ENCODE results near the gene HTR3C.
"Not testable (repeated sequence)": the region's sequence is repeated elsewhere in the genome, so short reads cannot be mapped to it uniquely, and the experiment has no call there.

HTR3C gene

GRCh38 chr3:184067573-184068055 is 14.8 kb downstream of the HTR3C start:
- H3K27me3 ChIP-seq (ENCODE audit: insufficient read depth, low read length), result no peaks in the 10 kb centered on the region; the same call in 1 of the 2 replicates
- no peaks in the 10 kb centered on the region for H3K4me1 ChIP-seq (ENCODE audit: insufficient read depth, low read length, severe bottlenecking)
- H3K9me3 ChIP-seq (ENCODE audit: low read length), result peaks cover 14% of the 10 kb centered on the region; the same call in 1 of the 2 replicates
- H3K27ac ChIP-seq (ENCODE audit: low read depth, low read length, poor library complexity, severe bottlenecking), result no peak overlapping the region
- no peaks in the 10 kb centered on the region for H3K79me2 ChIP-seq (ENCODE audit: insufficient read depth, low read length)
- no peaks in the 10 kb centered on the region for H3K36me3 ChIP-seq (ENCODE audit: insufficient read depth, low read length)
- no peak overlapping the region for H3K9ac ChIP-seq (ENCODE audit: low read length)
- TF ChIP-seq EZH2 (IDR thresholded peaks at IDR 0.05; ENCODE audit: borderline replicate concordance, low read length) (no peak), CTCF (IDR thresholded peaks at IDR 0.05; ENCODE audit: low read length) (no peak)
- H3K4me3 ChIP-seq (ENCODE audit: low read depth, low read length, poor library complexity, severe bottlenecking), result no peak overlapping the region
- H3K4me2 ChIP-seq (ENCODE audit: low read length), result no peak overlapping the region
- H4K20me1 ChIP-seq (ENCODE audit: insufficient read depth, low read length), result no peaks in the 10 kb centered on the region
- H2AFZ ChIP-seq (ENCODE audit: low read length), result no peak overlapping the region
- peaks cover 4% of the 10 kb centered on the region for H3K9me2 ChIP-seq (ENCODE audit: low read depth, low read length)
- H3F3A ChIP-seq (ENCODE audit: insufficient read depth, low read length), result no peaks in the 10 kb centered on the region

DNA sequence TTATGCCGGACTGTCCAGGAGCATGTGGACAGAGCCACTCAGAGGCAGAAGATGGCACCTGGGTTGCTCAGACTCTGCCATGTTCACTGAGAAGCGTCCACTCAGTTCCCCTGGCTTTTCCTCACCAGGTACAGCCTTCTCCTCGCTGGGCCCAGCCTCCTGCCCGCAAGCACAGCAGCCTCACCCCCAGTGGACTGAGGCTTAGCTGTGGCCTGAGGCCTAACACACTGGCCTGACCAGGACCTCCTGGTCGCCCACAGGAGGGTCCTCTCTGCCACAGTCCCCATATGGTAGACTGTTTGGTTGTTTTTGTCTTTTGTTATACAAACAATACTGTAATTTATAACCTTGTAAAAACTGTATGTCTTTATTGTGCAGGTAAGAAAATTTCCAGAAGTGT is 15.5 kb downstream of the HTR3C start:
- Histone ChIP-seq H3F3A (ENCODE audit: insufficient read depth, low read length) (no peaks in the 10 kb centered on the region), H3K27ac (ENCODE audit: low read depth, low read length, poor library complexity, severe bottlenecking) (no peak overlapping the region), H3K4me3 (ENCODE audit: low read depth, low read length, poor library complexity, severe bottlenecking) (no peak overlapping the region), H3K9me2 (ENCODE audit: low read depth, low read length) (peaks cover 4% of the 10 kb centered on the region), H3K79me2 (ENCODE audit: insufficient read depth, low read length) (no peaks in the 10 kb centered on the region), H4K20me1 (ENCODE audit: insufficient read depth, low read length) (no peaks in the 10 kb centered on the region), H3K27me3 (ENCODE audit: insufficient read depth, low read length) (no peaks in the 10 kb centered on the region; the same call in 1 of the 2 replicates), H3K9ac (ENCODE audit: low read length) (no peak overlapping the region), H3K36me3 (ENCODE audit: insufficient read depth, low read length) (no peaks in the 10 kb centered on the region), H3K4me1 (ENCODE audit: insufficient read depth, low read length, severe bottlenecking) (no peaks in the 10 kb centered on the region), H3K4me2 (ENCODE audit: low read length) (no peak overlapping the region), H2AFZ (ENCODE audit: low read length) (no peak overlapping the region), H3K9me3 (ENCODE audit: low read length) (peaks cover 14% of the 10 kb centered on the region; the same call in 1 of the 2 replicates)
- TF ChIP-seq CTCF (IDR thresholded peaks at IDR 0.05; ENCODE audit: low read length) (no peak), EZH2 (IDR thresholded peaks at IDR 0.05; ENCODE audit: borderline replicate concordance, low read length) (no peak)

- H2AFZ ChIP-seq (ENCODE audit: low read length); H3K27me3 ChIP-seq (ENCODE audit: insufficient read depth, low read length); H3K4me1 ChIP-seq (ENCODE audit: insufficient read depth, low read length, severe bottlenecking); H3K4me2 ChIP-seq (ENCODE audit: low read length); H3K27ac ChIP-seq (ENCODE audit: low read depth, low read length, poor library complexity, severe bottlenecking); H3K9me2 ChIP-seq (ENCODE audit: low read depth, low read length); H3K9ac ChIP-seq (ENCODE audit: low read length); H3K36me3 ChIP-seq (ENCODE audit: insufficient read depth, low read length); H3F3A ChIP-seq (ENCODE audit: insufficient read depth, low read length); H3K79me2 ChIP-seq (ENCODE audit: insufficient read depth, low read length); H4K20me1 ChIP-seq (ENCODE audit: insufficient read depth, low read length); H3K4me3 ChIP-seq (ENCODE audit: low read depth, low read length, poor library complexity, severe bottlenecking): not testable (repeated sequence)
- H3K9me3 ChIP-seq (ENCODE audit: low read length), result peaks cover 14% of the 10 kb centered on the region; the same call in 1 of the 2 replicates
These were observed 18.3 kb downstream of the HTR3C start for GRCh38 chr3:184071142-184071541.

GRCh38 chr3:184073621-184074020 is 20.8 kb downstream of the HTR3C start:
- H3K4me2 ChIP-seq (ENCODE audit: low read length), result no peak overlapping the region
- peaks cover 4% of the 10 kb centered on the region for H3K9me2 ChIP-seq (ENCODE audit: low read depth, low read length)
- no peaks in the 10 kb centered on the region for H3K79me2 ChIP-seq (ENCODE audit: insufficient read depth, low read length)

More at GRCh38 chr3:184073621-184074020, 20.8 kb downstream of the HTR3C start:
- peaks cover 7% of the 10 kb centered on the region; the same call in 1 of the 2 replicates for H3K27me3 ChIP-seq (ENCODE audit: insufficient read depth, low read length)
- peaks cover 18% of the 10 kb centered on the region; the same call in 1 of the 2 replicates for H3K9me3 ChIP-seq (ENCODE audit: low read length)
- no peaks in the 10 kb centered on the region for H3F3A ChIP-seq (ENCODE audit: insufficient read depth, low read length)
- H3K4me3 ChIP-seq (ENCODE audit: low read depth, low read length, poor library complexity, severe bottlenecking), result no peak overlapping the region
- H3K9ac ChIP-seq (ENCODE audit: low read length), result no peak overlapping the region
- TF ChIP-seq CTCF (IDR thresholded peaks at IDR 0.05; ENCODE audit: low read length) (no peak), EZH2 (IDR thresholded peaks at IDR 0.05; ENCODE audit: borderline replicate concordance, low read length) (no peak)
- H2AFZ ChIP-seq (ENCODE audit: low read length), result no peak overlapping the region
- no peaks in the 10 kb centered on the region for H4K20me1 ChIP-seq (ENCODE audit: insufficient read depth, low read length)
- H3K36me3 ChIP-seq (ENCODE audit: insufficient read depth, low read length), result no peaks in the 10 kb centered on the region
- no peak overlapping the region for H3K27ac ChIP-seq (ENCODE audit: low read depth, low read length, poor library complexity, severe bottlenecking)
- H3K4me1 ChIP-seq (ENCODE audit: insufficient read depth, low read length, severe bottlenecking), result no peaks in the 10 kb centered on the region

Data from OCI-LY1 (cell line).